Measurements from ENCODE around the gene NDUFS4. TPM values are rescaled to one million over a fixed set of nuclear protein-coding genes. Genes with fewer than 3 reads are reported as not detected.
"Not testable (repeated sequence)": the region's sequence is repeated elsewhere in the genome, so short reads cannot be mapped to it uniquely, and the experiment has no call there.

The NDUFS4 gene
- total and polyA plus RNA-seq, 3 donors from 2014 or later: 63.9 to 98.9 (median 78.9) TPM

- no peaks in the 10 kb centered on the region for H3K4me1 ChIP-seq
- H3K27me3 ChIP-seq: no peaks in the 10 kb centered on the region
- no peak for DNase-seq
- no peak overlapping the region for H3K27ac ChIP-seq
- no peaks in the 10 kb centered on the region for H3K36me3 ChIP-seq (ENCODE audit: low read depth, missing control alignments)
- intact Hi-C loops (cut with DNase I; ENCODE audit: low total_unique reads): no loop called here
- no peak for TF ChIP-seq POLR2A (IDR thresholded peaks at IDR 0.05)
- H3K4me3 ChIP-seq: no peak overlapping the region
- H3K9me3 ChIP-seq: no peaks in the 10 kb centered on the region
Measured at GRCh38 chr5:53691014-53691413, 130.6 kb downstream of the NDUFS4 start.

DNA sequence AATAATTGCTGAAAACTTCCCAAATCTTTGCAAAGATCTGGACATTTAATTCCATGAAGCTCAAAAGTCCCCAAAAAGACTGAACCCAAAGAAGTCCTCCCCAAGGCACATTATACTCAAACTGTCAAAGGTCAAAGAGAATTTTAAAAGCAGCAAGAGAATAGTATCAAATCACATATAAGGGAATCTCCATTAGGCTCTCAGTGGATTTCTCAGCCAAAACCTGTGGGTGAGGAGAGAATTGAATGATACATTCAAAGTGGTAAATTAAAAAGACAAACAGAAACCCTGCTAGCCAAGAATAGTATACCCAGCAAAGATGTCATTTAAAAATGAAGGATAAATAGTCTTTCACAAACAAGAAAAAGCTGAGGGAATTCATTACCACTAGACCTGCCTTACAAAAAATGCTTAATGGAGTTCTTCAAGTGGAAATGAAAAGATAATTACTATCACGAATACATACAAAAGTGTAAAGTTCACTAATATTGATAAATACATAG lies 134.1 kb downstream of the NDUFS4 start:
- H3K27me3 ChIP-seq: no peaks in the 10 kb centered on the region
- no peaks in the 10 kb centered on the region for H3K4me1 ChIP-seq
- no peaks in the 10 kb centered on the region for H3K9me3 ChIP-seq
- H3K4me3 ChIP-seq: no peak overlapping the region
- H3K36me3 ChIP-seq (ENCODE audit: low read depth, missing control alignments): no peaks in the 10 kb centered on the region
- 69 to 75% methylated on average over 1 of the region's 1 CpG for WGBS, 2 donors
- no peak overlapping the region for H3K27ac ChIP-seq
- TF ChIP-seq CTCF (IDR thresholded peaks at IDR 0.05) (no peak), POLR2A (IDR thresholded peaks at IDR 0.05) (no peak)
- intact Hi-C loops (cut with DNase I; ENCODE audit: low total_unique reads): no loop called here
- DNase-seq: no peak

GRCh38 chr5:53710405-53710804 lies 150.0 kb downstream of the NDUFS4 start:
- intact Hi-C loops (cut with DNase I; ENCODE audit: low total_unique reads); H3K9me3 ChIP-seq: not testable (repeated sequence)

DNA sequence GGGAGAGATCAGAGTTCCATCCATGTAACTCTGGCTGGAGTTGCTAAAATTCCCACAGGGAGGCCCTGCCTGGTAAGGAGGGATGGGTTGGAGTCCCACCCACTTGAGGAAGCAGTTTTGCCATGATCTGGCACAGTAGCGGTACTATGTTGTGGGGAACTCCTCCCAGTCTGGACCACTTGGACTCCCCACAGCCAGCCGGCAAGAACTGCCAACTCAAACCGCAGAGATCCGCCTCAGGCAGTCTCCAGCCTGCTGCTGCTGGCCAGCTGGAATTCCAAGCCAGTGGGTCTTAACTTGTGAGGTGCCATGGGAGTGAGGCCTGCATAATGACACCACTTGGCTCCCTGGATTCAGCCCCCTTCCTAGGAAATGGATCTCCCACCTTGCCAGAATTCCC lies 151.9 kb downstream of the NDUFS4 start:
- DNase-seq: no peak
- H3K4me3 ChIP-seq: no peak overlapping the region
- no peaks in the 10 kb centered on the region for H3K9me3 ChIP-seq
- H3K27me3 ChIP-seq: no peaks in the 10 kb centered on the region
- H3K27ac ChIP-seq: no peak overlapping the region
- 85% methylated on average over 4 of the region's 4 CpGs; no CpG with 5 or more reads in 1 of the 2 donors for WGBS, 2 donors
- H3K4me1 ChIP-seq: no peaks in the 10 kb centered on the region
- no peak for TF ChIP-seq POLR2A (IDR thresholded peaks at IDR 0.05)
- no peak for TF ChIP-seq CTCF (IDR thresholded peaks at IDR 0.05)
- no peaks in the 10 kb centered on the region for H3K36me3 ChIP-seq (ENCODE audit: low read depth, missing control alignments)
- intact Hi-C loops (cut with DNase I; ENCODE audit: low total_unique reads): no loop called here

More at GRCh38 chr5:53710405-53710804, 150.0 kb downstream of the NDUFS4 start:
- not testable (repeated sequence) for H3K27ac ChIP-seq; DNase-seq; H3K4me1 ChIP-seq; H3K27me3 ChIP-seq; H3K4me3 ChIP-seq; H3K36me3 ChIP-seq (ENCODE audit: low read depth, missing control alignments)
- WGBS, 2 donors: 74 to 83% methylated on average over 1 of the region's 1 CpG

GRCh38 chr5:53713978-53714666 lies 153.7 kb downstream of the NDUFS4 start:
- no peaks in the 10 kb centered on the region for H3K9me3 ChIP-seq
- H3K4me3 ChIP-seq: no peak overlapping the region
- no peak overlapping the region for H3K27ac ChIP-seq
- WGBS, 2 donors: 65 to 84% methylated on average over 3 of the region's 3 CpGs
- no peaks in the 10 kb centered on the region for H3K27me3 ChIP-seq
- DNase-seq: no peak
- H3K4me1 ChIP-seq: no peaks in the 10 kb centered on the region
- H3K36me3 ChIP-seq (ENCODE audit: low read depth, missing control alignments): no peaks in the 10 kb centered on the region
- TF ChIP-seq POLR2A (IDR thresholded peaks at IDR 0.05): no peak
- TF ChIP-seq CTCF (IDR thresholded peaks at IDR 0.05): no peak
- intact Hi-C loops (cut with DNase I; ENCODE audit: low total_unique reads): no loop called here

DNA sequence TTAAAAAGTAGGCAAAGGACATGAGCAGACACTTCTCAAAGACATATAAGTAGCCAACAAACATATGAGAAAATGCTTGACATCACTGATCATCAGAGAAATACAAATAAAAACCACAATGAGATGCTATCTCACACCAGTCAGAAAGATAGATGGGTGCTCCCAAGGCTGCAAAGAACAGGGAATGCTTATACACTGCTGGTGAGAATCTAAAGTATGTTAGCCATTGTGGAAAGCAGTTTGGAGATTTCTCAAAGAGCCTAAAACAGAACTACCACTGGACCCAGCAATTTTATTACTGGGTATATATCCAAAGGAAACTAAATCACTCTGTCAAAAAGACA lies 154.2 kb downstream of the NDUFS4 start:
- no peak for TF ChIP-seq CTCF (IDR thresholded peaks at IDR 0.05)
- TF ChIP-seq POLR2A (IDR thresholded peaks at IDR 0.05): no peak
- Histone ChIP-seq H3K27ac (no peak overlapping the region), H3K27me3 (no peaks in the 10 kb centered on the region)

More for the DNA sequence above, 154.2 kb downstream of the NDUFS4 start:
- H3K4me1 ChIP-seq: no peaks in the 10 kb centered on the region
- intact Hi-C loops (cut with DNase I; ENCODE audit: low total_unique reads): no loop called here
- no peak overlapping the region for H3K4me3 ChIP-seq
- H3K36me3 ChIP-seq (ENCODE audit: low read depth, missing control alignments): no peaks in the 10 kb centered on the region
- H3K9me3 ChIP-seq: no peaks in the 10 kb centered on the region
- DNase-seq: no peak

All from testis (tissue), 3 donors.